Measurements from ENCODE around the gene NDUFAF5.

The NDUFAF5 gene

GRCh38 chr20:13793001-13793400, 8.2 kb downstream of the NDUFAF5 start:
- TF ChIP-seq CTCF (IDR thresholded peaks at IDR 0.05; ENCODE audit: low read depth, low read length): no peak
- no peak overlapping the region for H3K4me3 ChIP-seq (ENCODE audit: low read depth, low read length)

- H3K4me3 ChIP-seq (ENCODE audit: low read depth, low read length): no peak overlapping the region
- TF ChIP-seq CTCF (IDR thresholded peaks at IDR 0.05; ENCODE audit: low read depth, low read length): no peak
These were observed 9.8 kb downstream of the NDUFAF5 start for GRCh38 chr20:13794667-13795066.

- TF ChIP-seq CTCF (IDR thresholded peaks at IDR 0.05; ENCODE audit: low read depth, low read length): no peak
- H3K4me3 ChIP-seq (ENCODE audit: low read depth, low read length): no peak overlapping the region
These were observed 14.2 kb downstream of the NDUFAF5 start for GRCh38 chr20:13799040-13799439.

- H3K4me3 ChIP-seq (ENCODE audit: low read depth, low read length): no peak overlapping the region
- TF ChIP-seq CTCF (IDR thresholded peaks at IDR 0.05; ENCODE audit: low read depth, low read length): no peak
These were observed 15.1 kb downstream of the NDUFAF5 start for GRCh38 chr20:13799974-13800373.

- H3K4me3 ChIP-seq (ENCODE audit: low read depth, low read length): no peak overlapping the region
- no peak for TF ChIP-seq CTCF (IDR thresholded peaks at IDR 0.05; ENCODE audit: low read depth, low read length)
These were observed 15.9 kb downstream of the NDUFAF5 start for GRCh38 chr20:13800728-13801134.

- H3K4me3 ChIP-seq (ENCODE audit: low read depth, low read length): no peak overlapping the region
- TF ChIP-seq CTCF (IDR thresholded peaks at IDR 0.05; ENCODE audit: low read depth, low read length): no peak
These were observed 24.5 kb downstream of the NDUFAF5 start for GRCh38 chr20:13809373-13809772.

GRCh38 chr20:13809855-13810254, 25.0 kb downstream of the NDUFAF5 start:
- no peak for TF ChIP-seq CTCF (IDR thresholded peaks at IDR 0.05; ENCODE audit: low read depth, low read length)
- H3K4me3 ChIP-seq (ENCODE audit: low read depth, low read length): no peak overlapping the region

All from WI38 (cell line).